Fibroblast of villous mesenchyme (primary cell): ENCODE results near the gene ERV3-1. TPM values are rescaled to one million over a fixed set of nuclear protein-coding genes. Genes with fewer than 3 reads are reported as not detected.
"Not testable (repeated sequence)": the region's sequence is repeated elsewhere in the genome, so short reads cannot be mapped to it uniquely, and the experiment has no call there.

Experiments
- DNase-seq: peaks from one replicate; pipeline ENCODE4 v3.0.0-alpha.2; 2010; ENCODE audit warnings: low read depth
- H3K4me3 ChIP-seq: 2 replicates; pipeline ENCODE4 v1.5.1; 2011; ENCODE audit warnings: low read depth, mild to moderate bottlenecking, low read length
- CTCF ChIP-seq: IDR thresholded peaks from 2 replicates; pipeline ENCODE4 v1.5.1; 2012; ENCODE audit warnings: low read depth, mild to moderate bottlenecking, low read length; ENCODE audit not compliant: insufficient read depth
- total RNA-seq: library from RNA; depleted of rRNA; stranded (reverse); fragments of >200 nt; gene quantifications from 2 replicates; pipeline ENCODE4 v1.2.3, GENCODE V29; 2012

Gene ERV3-1
- 8.1 and 12.1 TPM in 2 replicates for total RNA-seq

- DNase-seq: peak; percentile 95
- H3K4me3 ChIP-seq: peak within 1 kb of the TSS; percentile 88
- no peak for TF ChIP-seq CTCF
Observed at GRCh38 chr7:65006094-65006992, at the start of gene ERV3-1. TSS of gene ERV3-1 (minus strand) at chr7:65006687. CDS start at chr7:64993026, 13,661 bp downstream.

GRCh38 chr7:65055786-65056185 lies 49.3 kb upstream of the ERV3-1 start:
- DNase-seq, H3K4me3 ChIP-seq: not testable (repeated sequence)

- DNase-seq, H3K4me3 ChIP-seq: not testable (repeated sequence)
Observed at GRCh38 chr7:65054466-65054994, 48.0 kb upstream of the ERV3-1 start.

- H3K4me3 ChIP-seq, DNase-seq: not testable (repeated sequence)
Observed at GRCh38 chr7:65051654-65052053, 45.2 kb upstream of the ERV3-1 start.

GRCh38 chr7:65051139-65051538 lies 44.7 kb upstream of the ERV3-1 start:
- H3K4me3 ChIP-seq, DNase-seq: not testable (repeated sequence)

GRCh38 chr7:65046329-65046728 lies 39.8 kb upstream of the ERV3-1 start:
- H3K4me3 ChIP-seq, DNase-seq: not testable (repeated sequence)

- H3K4me3 ChIP-seq, DNase-seq: not testable (repeated sequence)
Observed at GRCh38 chr7:65045589-65045988, 39.1 kb upstream of the ERV3-1 start.

GRCh38 chr7:65038767-65039166 lies 32.3 kb upstream of the ERV3-1 start:
- H3K4me3 ChIP-seq: peak overlapping the region; percentile 70
- DNase-seq: peak; percentile 26

- TF ChIP-seq CTCF: no peak
- DNase-seq: peak; percentile 94
- H3K4me3 ChIP-seq: peak overlapping the region; percentile 70
Observed at GRCh38 chr7:65037740-65038688, 31.5 kb upstream of the ERV3-1 start.

GRCh38 chr7:65036526-65036925 lies 30.0 kb upstream of the ERV3-1 start:
- H3K4me3 ChIP-seq, DNase-seq: not testable (repeated sequence)

GRCh38 chr7:65035469-65035868 lies 29.0 kb upstream of the ERV3-1 start:
- H3K4me3 ChIP-seq, DNase-seq: not testable (repeated sequence)

GRCh38 chr7:65034120-65034782 lies 27.8 kb upstream of the ERV3-1 start:
- H3K4me3 ChIP-seq: not testable (repeated sequence)
- DNase-seq: peak; percentile 64

- not testable (repeated sequence) for DNase-seq, H3K4me3 ChIP-seq
Observed at GRCh38 chr7:65033391-65033790, 26.9 kb upstream of the ERV3-1 start.

GRCh38 chr7:65025023-65025422 lies 18.5 kb upstream of the ERV3-1 start:
- H3K4me3 ChIP-seq, DNase-seq: not testable (repeated sequence)

GRCh38 chr7:65020978-65021377 lies 14.5 kb upstream of the ERV3-1 start:
- DNase-seq, H3K4me3 ChIP-seq: not testable (repeated sequence)
